HG03457 (cell line): ENCODE data around the gene DNAJC11.
"Not testable (repeated sequence)": the region's sequence is repeated elsewhere in the genome, so short reads cannot be mapped to it uniquely, and the experiment has no call there.

Source experiments
- ATAC-seq: cut with Tn5 transposase; IDR thresholded peaks from one replicate; pipeline ENCODE4 v1.9.1; 2021; ENCODE audit warnings: moderate number of reproducible peaks; ENCODE audit not compliant: unreplicated experiment

The DNAJC11 gene

GRCh38 chr1:6653436-6654290 is 48.0 kb downstream of the DNAJC11 start:
- no peak for ATAC-seq

DNA sequence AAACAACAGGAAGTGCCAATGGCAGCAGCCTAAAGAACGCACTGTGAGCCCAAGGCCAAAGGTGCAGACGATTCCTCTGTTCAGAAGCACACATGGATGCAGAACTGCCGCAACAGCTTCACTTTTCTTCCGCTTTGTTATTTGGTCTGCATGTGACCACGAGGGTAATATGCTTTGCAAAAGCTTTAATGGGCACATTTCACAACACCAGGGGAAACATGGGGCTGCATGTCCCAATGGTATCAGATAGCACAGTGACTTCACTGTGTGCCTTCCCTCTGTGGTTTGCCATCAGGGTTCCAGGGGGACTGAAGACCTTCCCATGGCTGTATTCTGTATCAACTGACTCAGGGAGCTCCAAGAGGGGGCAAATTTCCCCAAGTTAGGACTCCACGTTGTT is 48.6 kb downstream of the DNAJC11 start:
- no peak for ATAC-seq

GRCh38 chr1:6651909-6652308 is 49.7 kb downstream of the DNAJC11 start:
- no peak for ATAC-seq

DNA sequence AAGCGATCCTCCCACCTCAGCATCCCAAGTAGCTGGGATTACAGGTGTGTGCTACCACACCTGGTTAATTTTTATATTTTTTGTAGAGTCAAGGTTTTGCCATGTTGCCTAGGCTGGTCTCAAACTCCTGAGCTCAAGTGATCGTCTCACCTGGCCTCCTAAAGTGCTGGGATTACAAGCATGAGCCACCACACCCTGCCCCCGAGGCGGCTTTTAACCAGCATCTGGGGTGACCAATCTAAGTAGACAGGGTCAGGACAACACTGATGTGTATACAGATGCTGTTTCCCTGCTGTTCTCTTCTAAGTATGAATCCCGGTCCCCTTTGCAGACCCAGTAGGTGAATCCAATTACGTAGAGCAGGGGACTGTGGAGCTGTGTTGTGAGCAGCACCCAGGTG is 53.1 kb downstream of the DNAJC11 start:
- ATAC-seq, result no peak

GRCh38 chr1:6646499-6647148 is 55.0 kb downstream of the DNAJC11 start:
- no peak for ATAC-seq

- no peak for ATAC-seq
Measured at GRCh38 chr1:6645018-6645417, 56.6 kb downstream of the DNAJC11 start.

GRCh38 chr1:6640867-6641266 is 60.7 kb downstream of the DNAJC11 start:
- ATAC-seq, result not testable (repeated sequence)

DNA sequence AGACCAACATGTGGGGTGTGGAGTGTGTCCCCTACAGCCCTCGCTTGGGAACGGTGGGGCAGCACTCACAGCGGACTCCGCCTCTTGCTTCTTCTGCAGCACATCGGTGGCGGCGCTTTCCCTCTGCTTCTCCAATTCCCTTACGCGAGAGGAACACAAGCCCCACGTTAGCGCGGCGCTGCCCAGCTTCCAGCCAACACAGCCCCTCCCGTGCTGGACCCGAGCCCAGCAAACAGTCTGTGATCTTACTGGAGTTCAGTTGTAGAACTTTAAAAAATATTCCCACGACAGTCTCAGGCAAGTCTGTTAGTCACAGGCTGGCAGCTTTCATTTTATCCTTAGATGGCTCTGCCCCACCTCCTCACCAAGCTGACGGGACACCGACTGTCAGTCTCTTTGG is 63.4 kb downstream of the DNAJC11 start:
- no peak for ATAC-seq

- ATAC-seq, result no peak
Measured at GRCh38 chr1:6637770-6638169, 63.8 kb downstream of the DNAJC11 start.

DNA sequence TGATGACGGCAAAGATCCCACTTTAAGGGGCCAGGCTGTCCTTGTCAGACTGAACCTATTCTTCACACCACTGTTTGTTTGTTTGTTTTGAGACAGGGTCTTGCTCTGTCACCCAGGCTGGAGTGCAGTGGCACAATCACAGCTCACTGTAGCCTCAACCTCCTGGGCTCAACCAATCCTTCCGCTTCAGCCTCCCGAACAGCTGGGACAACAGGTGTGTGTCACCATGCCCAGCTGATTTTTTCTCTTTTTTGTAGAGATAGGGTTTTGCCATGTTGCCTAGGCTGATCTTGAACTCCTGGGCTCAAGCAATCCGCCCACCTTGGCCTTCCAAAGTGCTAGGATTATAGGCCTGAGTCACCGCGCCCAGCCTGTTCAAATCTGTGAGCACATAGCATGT is 64.8 kb downstream of the DNAJC11 start:
- ATAC-seq, result not testable (repeated sequence)

- ATAC-seq, result no peak
Measured at GRCh38 chr1:6635910-6636760, 65.5 kb downstream of the DNAJC11 start.

DNA sequence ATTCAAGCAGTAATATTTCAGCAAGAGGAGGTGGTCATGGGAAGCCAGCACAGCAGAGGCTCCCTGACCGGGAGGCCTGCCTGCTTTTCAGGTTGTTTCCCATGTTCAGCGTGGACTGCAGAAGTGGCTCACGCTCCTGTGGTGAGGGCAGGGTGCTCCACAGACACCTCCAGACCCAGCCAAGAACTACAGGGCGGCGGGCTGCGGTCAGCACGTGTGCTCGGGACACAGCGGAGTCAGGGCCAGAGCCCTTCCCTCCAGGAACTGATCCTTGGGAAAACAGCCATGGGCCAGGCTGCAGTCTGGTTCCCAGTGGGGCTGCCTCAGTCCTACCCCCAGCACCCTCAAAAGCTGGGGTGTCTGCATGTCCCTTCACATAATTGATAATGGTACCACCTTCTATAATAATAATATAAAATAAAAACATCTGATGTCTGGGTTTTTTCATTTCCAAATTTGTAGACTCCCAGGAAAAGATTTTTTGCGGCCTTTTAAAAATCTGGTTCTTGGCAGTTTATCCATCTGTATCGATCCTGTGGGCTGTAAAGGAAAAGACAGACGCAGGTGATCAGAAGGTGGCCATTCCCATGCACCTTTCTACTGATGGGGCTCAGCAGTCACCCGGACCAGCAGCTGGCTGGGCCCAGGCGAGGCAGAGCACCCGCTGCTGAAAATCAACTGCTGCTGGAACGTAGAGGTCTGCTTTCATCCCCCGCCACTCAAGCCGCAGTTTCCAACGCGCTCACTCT is 66.3 kb downstream of the DNAJC11 start:
- no peak for ATAC-seq

GRCh38 chr1:6634371-6635052 is 67.1 kb downstream of the DNAJC11 start:
- ATAC-seq, result no peak

GRCh38 chr1:6632588-6633514 is 68.8 kb downstream of the DNAJC11 start:
- no peak for ATAC-seq

DNA sequence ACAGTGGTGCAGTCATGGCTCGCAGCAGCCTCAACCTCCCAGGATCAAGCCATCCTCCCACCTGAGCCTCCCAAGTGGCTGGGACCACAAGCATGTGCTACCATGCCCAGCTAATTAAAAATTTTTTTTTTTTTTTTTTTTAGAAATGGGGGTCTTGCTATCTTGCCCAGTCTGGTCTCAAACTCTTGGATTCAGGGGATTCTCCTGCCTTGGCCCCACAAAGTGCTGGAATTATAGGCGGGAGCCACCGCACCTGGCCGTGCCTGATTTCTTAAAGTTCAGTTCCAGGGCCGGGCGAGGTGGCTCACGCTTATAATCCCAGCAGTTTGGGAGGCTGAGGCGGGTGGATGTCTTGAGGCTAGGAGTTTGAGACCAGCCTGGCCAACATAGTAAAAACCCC is 70.6 kb downstream of the DNAJC11 start:
- ATAC-seq, result no peak

DNA sequence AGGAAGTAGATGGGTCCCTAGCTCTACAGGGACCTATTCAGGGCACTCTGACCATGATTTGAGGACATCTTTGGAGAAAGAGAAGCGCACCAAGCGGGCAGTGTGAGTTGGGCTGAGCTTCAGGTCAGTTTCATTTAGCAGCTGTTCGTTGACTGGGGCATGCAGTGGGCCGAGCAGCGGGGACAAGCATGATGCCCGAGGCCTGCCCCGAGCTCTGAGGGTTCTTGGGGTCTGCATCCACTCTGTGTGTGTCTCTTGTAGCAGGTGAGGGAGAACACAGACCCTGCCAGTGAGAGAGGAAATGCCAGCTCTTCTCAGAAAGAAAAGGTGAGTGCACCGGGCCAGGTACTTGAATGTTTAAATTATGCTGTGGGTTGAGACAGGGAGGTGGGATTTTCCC is 71.6 kb downstream of the DNAJC11 start:
- ATAC-seq, result no peak

DNA sequence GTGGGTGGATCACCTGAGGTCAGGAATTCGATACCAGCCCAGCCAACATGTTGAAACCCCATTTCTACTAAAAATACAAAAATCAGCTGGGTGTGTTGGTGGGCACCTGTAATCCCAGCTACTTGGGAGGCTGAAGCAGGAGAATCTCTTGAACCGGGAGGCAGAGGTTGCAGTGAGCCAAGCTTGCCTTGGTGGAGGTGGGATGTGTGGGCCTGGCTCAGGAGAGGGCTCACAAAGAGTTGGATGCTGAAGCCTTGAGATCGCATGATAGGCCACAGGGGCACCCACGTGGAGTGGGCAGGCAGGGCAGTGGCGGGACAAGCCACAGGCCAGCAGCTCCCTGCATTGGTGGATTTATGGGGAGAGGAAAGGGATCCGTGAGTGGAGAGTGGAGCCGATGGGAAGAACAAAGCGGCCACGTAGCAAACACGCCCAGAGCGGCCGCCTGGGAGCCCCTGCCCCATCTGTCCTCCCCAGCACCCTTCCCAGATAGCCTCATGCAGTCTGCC is 72.6 kb downstream of the DNAJC11 start:
- ATAC-seq, result no peak

DNA sequence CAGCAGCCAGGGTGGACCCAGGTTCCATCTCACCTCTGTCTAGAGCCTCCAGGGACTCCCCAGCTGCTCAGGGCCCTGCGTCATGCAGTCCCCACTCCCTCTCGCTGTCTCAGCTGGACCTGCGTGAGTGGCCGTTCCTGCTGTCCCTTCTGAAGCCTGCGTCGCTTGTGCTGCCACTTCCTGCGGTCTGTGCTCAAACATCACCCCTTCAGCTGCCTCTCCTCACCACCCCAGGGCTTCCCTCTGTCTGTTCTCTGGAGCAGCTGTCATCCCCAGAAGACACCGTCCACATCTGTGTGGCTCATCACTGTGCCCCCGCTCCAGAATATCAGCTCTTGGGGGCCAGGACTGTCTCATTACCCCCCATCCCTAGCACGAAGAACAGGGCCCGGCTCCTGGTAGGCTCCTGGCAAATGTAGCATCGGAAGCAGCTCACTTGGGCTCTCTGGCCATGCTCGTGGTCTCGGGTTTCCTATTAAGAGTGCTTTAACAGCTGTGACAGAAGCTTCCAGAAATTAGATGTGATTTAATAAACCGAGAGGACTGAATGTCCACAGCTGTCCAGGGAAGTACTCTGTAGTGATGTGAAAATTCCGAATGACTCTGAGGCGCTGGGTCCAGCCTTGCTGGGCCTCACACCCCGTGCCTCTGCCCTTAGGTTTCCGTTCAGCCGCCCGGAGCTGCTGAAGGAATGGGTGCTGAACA is 73.6 kb downstream of the DNAJC11 start:
- no peak for ATAC-seq
